PC-3 (cell line): ENCODE measurements around the gene FAM53C. TPM values are rescaled to one million over a fixed set of nuclear protein-coding genes. Genes with fewer than 3 reads are reported as not detected.

Experiments used
- ATAC-seq: fragments of 200-7000 bp; cut with Tn5 transposase; 2 replicates; pipeline ENCODE4 v1.9.1; 2020; ENCODE audit warnings: mild to moderate bottlenecking, moderate library complexity
- BruUV-seq: library from RNA; stranded (reverse); fragments of 400-500 nt; replicated peaks from 2 replicates; lab custom pipeline; 2021; lab: Mats Ljungman, UMichigan
- CTCF ChIA-PET: fragments of 300-600 bp; sonication (Branson Sonifier 250); formaldehyde crosslinking; loops from one replicate; lab custom pipeline; 2022; ENCODE audit warnings: antibody characterized with exemption; lab: Charles Lee
- POLR2A ChIA-PET: fragments of 300-600 bp; sonication (Branson Sonifier 250); formaldehyde crosslinking; loops from one replicate; lab custom pipeline; 2022; ENCODE audit warnings: antibody characterized with exemption; ENCODE audit not compliant: unreplicated experiment; lab: Charles Lee
- DNase-seq: peaks from one replicate; pipeline ENCODE4 v3.0.0-alpha.2; 2015
- H2AFZ ChIP-seq: fragments of 300-600 bp; sonication (generic); 2 replicates; pipeline ENCODE4 v1.6.0; 2016; ENCODE audit warnings: antibody characterized with exemption, low read length
- H3F3A ChIP-seq: fragments of 300-600 bp; sonication (generic); one replicate; pipeline ENCODE4 v1.6.0; 2017; ENCODE audit warnings: antibody characterized with exemption, low read length, control low read depth, mild to moderate bottlenecking; ENCODE audit not compliant: unreplicated experiment
- H3K27ac ChIP-seq: fragments of 300-600 bp; sonication (generic); 2 replicates; pipeline ENCODE4 v1.5.1; 2016; ENCODE audit warnings: mild to moderate bottlenecking, low read length
- H3K27me3 ChIP-seq: fragments of 300-600 bp; sonication (generic); 2 replicates; pipeline ENCODE4 v1.6.1; 2016; ENCODE audit warnings: low read length, mixed read lengths
- H3K36me3 ChIP-seq: fragments of 300-600 bp; sonication (generic); 2 replicates; pipeline ENCODE4 v1.6.1; 2016; ENCODE audit warnings: low read depth, mixed run types, low read length, mixed read lengths
- H3K4me1 ChIP-seq: fragments of 300-600 bp; sonication (generic); 2 replicates; pipeline ENCODE4 v1.5.1; 2016; ENCODE audit warnings: low read length; ENCODE audit not compliant: insufficient read depth
- H3K4me2 ChIP-seq: fragments of 300-600 bp; sonication (generic); 2 replicates; pipeline ENCODE4 v1.6.0; 2016; ENCODE audit warnings: low read length
- H3K4me3 ChIP-seq: fragments of 300-600 bp; sonication (generic); 2 replicates; pipeline ENCODE4 v1.5.1; 2016; ENCODE audit warnings: mild to moderate bottlenecking, low read length, mixed read lengths
- H3K79me2 ChIP-seq: fragments of 300-600 bp; sonication (generic); 2 replicates; pipeline ENCODE4 v1.6.1; 2017; ENCODE audit warnings: low read length, mixed read lengths
- H3K9ac ChIP-seq: fragments of 300-600 bp; sonication (generic); 2 replicates; pipeline ENCODE4 v1.6.0; 2016; ENCODE audit warnings: mild to moderate bottlenecking, low read length
- H3K9me2 ChIP-seq: fragments of 300-600 bp; sonication (generic); replicated peaks from 2 replicates; pipeline ENCODE4 v1.6.1; 2016; ENCODE audit warnings: mixed run types, low read length, mixed read lengths
- H3K9me3 ChIP-seq: fragments of 300-600 bp; sonication (generic); 2 replicates; pipeline ENCODE4 v1.6.1; 2016; ENCODE audit warnings: low read length, mixed read lengths
- H4K20me1 ChIP-seq: fragments of 300-600 bp; sonication (generic); 2 replicates; pipeline ENCODE4 v1.6.1; 2016; ENCODE audit warnings: low read length, mixed read lengths
- EZH2 ChIP-seq: fragments of 300-600 bp; sonication (generic); IDR thresholded peaks from one replicate; pipeline ENCODE4 v1.6.1; 2017; ENCODE audit warnings: antibody characterized with exemption, mild to moderate bottlenecking, low read length; ENCODE audit not compliant: unreplicated experiment
- EZH2phosphoT487 ChIP-seq: fragments of 300-600 bp; sonication (generic); IDR thresholded peaks from 2 replicates; pipeline ENCODE4 v1.6.1; 2018; ENCODE audit warnings: mild to moderate bottlenecking, antibody characterized with exemption, low read length, borderline replicate concordance
- intact Hi-C: fragments of 100-400 bp; cut with micrococcal nuclease; formaldehyde crosslinking; loops from 2 replicates; pipeline ENCODE4 v1.9.0; 2023
- total RNA-seq: library from RNA; depleted of rRNA; stranded (reverse); fragments of >200 nt; gene quantifications from 2 replicates; pipeline ENCODE4 v1.2.3, GENCODE V29; 2014
- TF ChIP-seq, protein P1 (sequence below): fragments of 300-600 bp; sonication (generic); conservative IDR thresholded peaks from 2 replicates; pipeline ENCODE4 v1.5.1; 2017; ENCODE audit warnings: antibody characterized with exemption, low read depth, mild to moderate bottlenecking, low read length

FAM53C gene
- total RNA-seq, 1 experiment from 2014 or later = 26.6 TPM

DNA sequence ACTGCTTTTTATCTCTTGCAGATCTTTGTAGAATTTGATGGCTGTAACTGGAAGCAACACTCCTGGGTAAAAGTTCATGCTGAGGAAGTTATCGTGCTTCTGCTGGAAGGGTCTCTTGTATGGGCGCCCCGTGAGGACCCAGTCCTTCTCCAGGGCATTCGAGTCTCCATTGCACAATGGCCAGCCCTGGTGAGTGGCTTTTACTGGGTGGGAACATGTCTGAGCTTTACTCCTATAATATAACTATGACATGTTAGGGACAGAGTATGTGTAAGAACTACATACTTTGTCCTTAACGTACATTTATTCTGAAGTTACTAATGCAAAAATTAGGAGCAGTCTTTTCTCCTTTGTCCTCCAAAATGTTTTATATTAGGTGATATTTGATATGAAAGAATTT lies 34.6 kb downstream of the FAM53C start:
- peaks cover 10% of the 10 kb centered on the region; the same call in 1 of the 2 replicates for H3K36me3 ChIP-seq
- no peaks in the 10 kb centered on the region for H3K27me3 ChIP-seq
- POLR2A ChIA-PET = no interaction called here
- no peak for ATAC-seq
- no peak overlapping the region for H3K27ac ChIP-seq
- H4K20me1 ChIP-seq = no peaks in the 10 kb centered on the region
- H3K79me2 ChIP-seq = peaks cover 44% of the 10 kb centered on the region
- H3F3A ChIP-seq = no peaks in the 10 kb centered on the region
- DNase-seq = no peak
- no peak overlapping the region for H2AFZ ChIP-seq
- no peaks in the 10 kb centered on the region for H3K9me3 ChIP-seq
- TF ChIP-seq EZH2phosphoT487 (no peak), EZH2 (no peak)
- TF ChIP-seq, protein P1, sequence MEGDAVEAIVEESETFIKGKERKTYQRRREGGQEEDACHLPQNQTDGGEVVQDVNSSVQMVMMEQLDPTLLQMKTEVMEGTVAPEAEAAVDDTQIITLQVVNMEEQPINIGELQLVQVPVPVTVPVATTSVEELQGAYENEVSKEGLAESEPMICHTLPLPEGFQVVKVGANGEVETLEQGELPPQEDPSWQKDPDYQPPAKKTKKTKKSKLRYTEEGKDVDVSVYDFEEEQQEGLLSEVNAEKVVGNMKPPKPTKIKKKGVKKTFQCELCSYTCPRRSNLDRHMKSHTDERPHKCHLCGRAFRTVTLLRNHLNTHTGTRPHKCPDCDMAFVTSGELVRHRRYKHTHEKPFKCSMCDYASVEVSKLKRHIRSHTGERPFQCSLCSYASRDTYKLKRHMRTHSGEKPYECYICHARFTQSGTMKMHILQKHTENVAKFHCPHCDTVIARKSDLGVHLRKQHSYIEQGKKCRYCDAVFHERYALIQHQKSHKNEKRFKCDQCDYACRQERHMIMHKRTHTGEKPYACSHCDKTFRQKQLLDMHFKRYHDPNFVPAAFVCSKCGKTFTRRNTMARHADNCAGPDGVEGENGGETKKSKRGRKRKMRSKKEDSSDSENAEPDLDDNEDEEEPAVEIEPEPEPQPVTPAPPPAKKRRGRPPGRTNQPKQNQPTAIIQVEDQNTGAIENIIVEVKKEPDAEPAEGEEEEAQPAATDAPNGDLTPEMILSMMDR = no peak
- no TSS peak for BruUV-seq
- no peaks in the 10 kb centered on the region for H3K9me2 ChIP-seq
- H3K4me2 ChIP-seq = no peak overlapping the region
- H3K4me3 ChIP-seq = no peak overlapping the region
- H3K4me1 ChIP-seq = no peaks in the 10 kb centered on the region
- CTCF ChIA-PET = no interaction called here
- H3K9ac ChIP-seq = no peak overlapping the region
- intact Hi-C loops = no loop called here

DNA sequence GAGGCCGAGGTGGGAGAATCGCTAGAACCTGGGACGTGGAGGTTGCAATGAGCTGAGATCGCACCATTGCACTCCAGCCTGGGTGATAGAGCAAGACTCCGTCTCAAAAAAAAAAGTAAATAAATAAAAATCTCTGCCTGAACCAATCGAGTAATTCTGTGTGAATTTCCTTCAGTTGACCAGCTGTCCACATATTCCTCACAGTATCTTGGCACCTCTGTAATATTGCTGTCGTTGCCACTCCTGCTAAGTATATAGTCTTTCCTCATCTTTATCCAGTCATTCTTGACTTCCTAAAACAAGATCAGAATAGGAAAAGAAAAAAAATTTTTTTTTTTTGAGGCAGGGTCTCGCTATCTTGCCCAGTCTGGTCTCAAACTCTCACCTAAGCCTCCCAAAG lies 44.3 kb downstream of the FAM53C start:
- intact Hi-C loops = no loop called here
- Histone ChIP-seq H3K9ac (no peak overlapping the region), H2AFZ (no peak overlapping the region), H3K4me3 (no peak overlapping the region), H3K36me3 (peaks cover 7% of the 10 kb centered on the region; the same call in 1 of the 2 replicates), H3K4me2 (no peak overlapping the region), H3K9me2 (no peaks in the 10 kb centered on the region), H3F3A (no peaks in the 10 kb centered on the region), H3K4me1 (no peaks in the 10 kb centered on the region), H3K27me3 (no peaks in the 10 kb centered on the region), H3K27ac (no peak overlapping the region), H3K79me2 (no peaks in the 10 kb centered on the region), H4K20me1 (no peaks in the 10 kb centered on the region), H3K9me3 (no peaks in the 10 kb centered on the region)
- POLR2A ChIA-PET = no interaction called here
- CTCF ChIA-PET = no interaction called here
- ATAC-seq (no peak), DNase-seq (no peak)
- TF ChIP-seq EZH2phosphoT487 (no peak), EZH2 (no peak)
- TF ChIP-seq, protein P1 = no peak
- BruUV-seq = no TSS peak

DNA sequence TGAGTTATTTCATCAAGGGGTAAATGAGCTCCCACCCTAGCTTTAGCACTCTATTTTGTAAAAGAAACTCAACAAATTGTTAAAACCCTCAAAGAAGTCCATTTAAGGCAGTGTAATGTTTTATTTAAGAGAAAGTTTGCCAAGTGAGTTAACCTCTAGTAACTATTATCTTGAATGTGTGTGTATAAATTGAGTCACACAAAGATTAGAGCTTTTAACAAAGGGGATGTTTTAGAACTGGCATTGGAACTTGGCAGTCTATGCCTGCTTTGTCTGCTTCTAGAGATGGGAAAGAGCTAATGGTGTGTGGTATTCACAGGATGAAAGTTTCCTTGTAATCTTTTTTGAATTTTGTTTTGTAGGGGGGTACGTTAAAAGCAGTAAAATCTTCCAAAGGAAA lies 47.6 kb downstream of the FAM53C start:
- no peak for TF ChIP-seq EZH2phosphoT487
- TF ChIP-seq, protein P1 = no peak
- no peak for TF ChIP-seq EZH2
- no peaks in the 10 kb centered on the region for H3K79me2 ChIP-seq
- no peaks in the 10 kb centered on the region for H3K9me2 ChIP-seq
- ChIA-PET CTCF (no interaction called here), POLR2A (no interaction called here)
- no peak overlapping the region for H2AFZ ChIP-seq
- no peak overlapping the region for H3K9ac ChIP-seq
- H4K20me1 ChIP-seq = no peaks in the 10 kb centered on the region
- no peak overlapping the region for H3K4me2 ChIP-seq
- ATAC-seq (no peak), DNase-seq (no peak)
- H3K4me1 ChIP-seq = no peaks in the 10 kb centered on the region
- intact Hi-C loops = no loop called here
- no peaks in the 10 kb centered on the region for H3K9me3 ChIP-seq
- H3K27me3 ChIP-seq = no peaks in the 10 kb centered on the region
- no peaks in the 10 kb centered on the region; the same call in 1 of the 2 replicates for H3K36me3 ChIP-seq
- no peaks in the 10 kb centered on the region for H3F3A ChIP-seq
- BruUV-seq = no TSS peak
- H3K27ac ChIP-seq = no peak overlapping the region
- H3K4me3 ChIP-seq = no peak overlapping the region
